A549 (cell line): ENCODE measurements around the gene ROBO1. TPM values are rescaled to one million over a fixed set of nuclear protein-coding genes. Genes with fewer than 3 reads are reported as not detected.

Source experiments
- ATAC-seq, 2 experiments: fragments of 200-7000 bp in 1 of 2; fragments of >200 bp in 1 of 2; cut with Nextera tagmentation in 1 of 2; cut with Tn5 transposase in 1 of 2; 3 replicates each; pipeline versions ENCODE4 v1.8.0 to v1.9.1; 2018 to 2020; ENCODE audit warnings: mild to moderate bottlenecking in 1 of 2, moderate library complexity in 1 of 2
- CTCF ChIA-PET: fragments of 300-600 bp; sonication (Branson Sonifier 250); formaldehyde crosslinking; extraction: SDS; loops from one replicate; lab custom pipeline; 2021; ENCODE audit warnings: antibody characterized with exemption, inconsistent platforms; lab: Yijun Ruan, JAX
- POLR2A ChIA-PET: fragments of 350-600 bp; formaldehyde crosslinking; extraction: SDS; loops from one replicate; lab custom pipeline; 2021; ENCODE audit warnings: antibody characterized with exemption, inconsistent platforms; lab: Yijun Ruan, JAX
- DNase-seq, 2 experiments: peaks; one replicate each; pipeline versions ENCODE4 v3.0.0 to v3.0.0-alpha.2; 2011 to 2016; ENCODE audit warnings: low read depth in 1 of 2, low spot score in 1 of 2
- FAIRE-seq: peaks from 2 replicates; lab custom pipeline; 2011; peaks lifted over from hg19 to GRCh38; lab: Jason Lieb, UNC
- H3K27ac ChIP-seq, 2 experiments: fragments of >200 bp; sonication (Bioruptor Twin); formaldehyde crosslinking; 3 replicates each; pipeline ENCODE4 v1.5.1; 2016 to 2017
- H3K4me1 ChIP-seq: fragments of >200 bp; sonication (Bioruptor Twin); formaldehyde crosslinking; 3 replicates; pipeline ENCODE4 v1.6.1; 2016
- H3K4me2 ChIP-seq: fragments of >200 bp; sonication (Bioruptor Twin); formaldehyde crosslinking; 3 replicates; pipeline ENCODE4 v1.6.1; 2016
- H3K4me3 ChIP-seq: fragments of >200 bp; sonication (Bioruptor Twin); formaldehyde crosslinking; 3 replicates; pipeline ENCODE4 v1.5.1; 2016
- H3K9me3 ChIP-seq: fragments of >200 bp; sonication (Bioruptor Twin); formaldehyde crosslinking; 3 replicates; pipeline ENCODE4 v1.6.1; 2016
- EHF ChIP-seq: fragments of 250-450 bp; sonication (Bioruptor Pico); IDR thresholded peaks from 2 replicates; pipeline ENCODE4 v1.5.0; 2020; ENCODE audit warnings: mild to moderate bottlenecking
- ESRRA ChIP-seq: fragments of 150-350 bp; IDR thresholded peaks from 2 replicates; pipeline ENCODE4 v1.6.1; 2014; ENCODE audit warnings: mild to moderate bottlenecking, low read length, borderline replicate concordance
- FOSB ChIP-seq: fragments of 250-450 bp; sonication (Bioruptor Pico); IDR thresholded peaks from 2 replicates; pipeline ENCODE4 v1.5.0; 2020; ENCODE audit warnings: mild to moderate bottlenecking, moderate library complexity
- HDAC2 ChIP-seq: fragments of 200-600 bp; sonication (generic); IDR thresholded peaks from 2 replicates; pipeline ENCODE4 v1.6.1; 2016
- HOXB5 ChIP-seq: fragments of 250-450 bp; sonication (Bioruptor Pico); IDR thresholded peaks from 2 replicates; pipeline ENCODE4 v1.5.0; 2020; ENCODE audit warnings: mild to moderate bottlenecking, moderate library complexity
- JUNB ChIP-seq: fragments of >200 bp; sonication (Bioruptor Twin); formaldehyde crosslinking; IDR thresholded peaks from 2 replicates; pipeline ENCODE4 v1.6.1; 2016
- KDM5A ChIP-seq: fragments of 200-600 bp; sonication (generic); IDR thresholded peaks from 2 replicates; pipeline ENCODE4 v1.6.1; 2016; ENCODE audit warnings: antibody characterized with exemption, mild to moderate bottlenecking
- MAZ ChIP-seq: fragments of 150-350 bp; IDR thresholded peaks from 2 replicates; pipeline ENCODE4 v1.6.1; 2014; ENCODE audit warnings: antibody characterized with exemption, low read depth, low read length, borderline replicate concordance
- PHF8 ChIP-seq: fragments of 200-600 bp; sonication (generic); IDR thresholded peaks from 2 replicates; pipeline ENCODE4 v1.6.1; 2016; ENCODE audit warnings: low read depth, mild to moderate bottlenecking, antibody characterized with exemption, moderate library complexity, borderline replicate concordance
- POLR2AphosphoS2 ChIP-seq: conservative IDR thresholded peaks from 2 replicates; pipeline ENCODE4 v1.6.1; 2012; ENCODE audit warnings: low read length, improper control_type of control experiment, inconsistent platforms
- RAD21 ChIP-seq, 2 experiments: fragments of >200 bp in 1 of 2; sonication (Bioruptor Twin) in 1 of 2; formaldehyde crosslinking in 1 of 2; IDR thresholded peaks in 1 of 2; conservative IDR thresholded peaks in 1 of 2; 2 replicates in 1 of 2; 3 replicates in 1 of 2; pipeline ENCODE4 v1.6.1; 2012 to 2018; ENCODE audit warnings: inconsistent platforms in 1 of 2
- RARB ChIP-seq: fragments of 250-450 bp; sonication (Bioruptor Pico); IDR thresholded peaks from 2 replicates; pipeline ENCODE4 v1.8.0; 2021; ENCODE audit warnings: mild to moderate bottlenecking, moderate library complexity
- RNF2 ChIP-seq: fragments of 200-600 bp; sonication (generic); IDR thresholded peaks from 2 replicates; pipeline ENCODE4 v1.6.1; 2016; ENCODE audit warnings: low read depth, mild to moderate bottlenecking, antibody characterized with exemption, moderate library complexity, borderline replicate concordance
- TFCP2L1 ChIP-seq: fragments of 250-450 bp; sonication (Bioruptor Pico); IDR thresholded peaks from 2 replicates; pipeline ENCODE4 v1.5.0; 2021; ENCODE audit warnings: mild to moderate bottlenecking
- ZC3H11A ChIP-seq: fragments of 450-650 bp; IDR thresholded peaks from 2 replicates; pipeline ENCODE4 v1.6.1; 2014; ENCODE audit warnings: antibody characterized with exemption, mild to moderate bottlenecking
- ZFP36 ChIP-seq: fragments of 450-650 bp; IDR thresholded peaks from 2 replicates; pipeline ENCODE4 v1.6.1; 2014; ENCODE audit warnings: borderline replicate concordance; ENCODE audit not compliant: partially characterized antibody
- ZNF302 ChIP-seq: fragments of 250-450 bp; sonication (Bioruptor Pico); IDR thresholded peaks from 2 replicates; pipeline ENCODE4 v1.9.0; 2021; ENCODE audit warnings: inconsistent platforms, mild to moderate bottlenecking, moderate library complexity
- ZSCAN20 ChIP-seq: fragments of 250-450 bp; sonication (Bioruptor Pico); IDR thresholded peaks from 2 replicates; pipeline ENCODE4 v1.8.0; 2022; ENCODE audit warnings: mild to moderate bottlenecking, moderate library complexity
- WGBS: methylation state at CpG from one replicate; pipeline ENCODE4 v1.1.6; 2017; ENCODE audit errors: missing lambda C conversion rate; 5-methylcytosine and 5-hydroxymethylcytosine counted together
- polyA plus RNA-seq, 4 experiments: library from polyadenylated mRNA; depleted of rRNA in 3 of 4; stranded (reverse); fragments of >200 nt; fragmentation: RNase III in 1 of 4; extraction: RNeasy Plus Mini Kit Qiagen cat#74134 plus additional on column Dnase treatment in 1 of 4; gene quantifications; 2 replicates in 3 of 4; 3 replicates in 1 of 4; pipeline ENCODE4 v1.2.3, GENCODE V29; 2011 to 2017
- TF ChIP-seq, protein P1 (sequence below): fragments of >200 bp; sonication (Bioruptor Twin); formaldehyde crosslinking; IDR thresholded peaks from 3 replicates; pipeline ENCODE4 v1.6.1; 2016
- TF ChIP-seq, protein P2 (sequence below): fragments of 450-650 bp; IDR thresholded peaks from 2 replicates; pipeline ENCODE4 v1.6.1; 2014; ENCODE audit warnings: antibody characterized with exemption
- TF ChIP-seq, protein P3 (sequence below): fragments of 250-450 bp; sonication (Bioruptor Pico); IDR thresholded peaks from 2 replicates; pipeline ENCODE4 v1.5.0; 2021; ENCODE audit warnings: mild to moderate bottlenecking, moderate library complexity, borderline replicate concordance
- TF ChIP-seq, protein P4 (sequence below): fragments of >200 bp; sonication (Bioruptor Twin); formaldehyde crosslinking; IDR thresholded peaks from 2 replicates; pipeline ENCODE4 v1.6.1; 2016
- TF ChIP-seq, protein P5 (sequence below): fragments of 200-600 bp; sonication (generic); IDR thresholded peaks from 2 replicates; pipeline ENCODE4 v1.6.1; 2016; ENCODE audit warnings: antibody characterized with exemption, mild to moderate bottlenecking, moderate library complexity
- TF ChIP-seq, protein P6 (sequence below): fragments of 250-450 bp; sonication (Bioruptor Pico); IDR thresholded peaks from 2 replicates; pipeline ENCODE4 v1.5.0; 2020; ENCODE audit warnings: low read depth, mild to moderate bottlenecking, moderate library complexity
- TF ChIP-seq, protein P7 (sequence below): fragments of 150-350 bp; IDR thresholded peaks from 2 replicates; pipeline ENCODE4 v1.6.1; 2014; ENCODE audit warnings: low read depth, mild to moderate bottlenecking, low read length
- TF ChIP-seq, protein P8 (sequence below): fragments of >200 bp; sonication (Bioruptor Twin); formaldehyde crosslinking; IDR thresholded peaks from 3 replicates; pipeline ENCODE4 v1.5.1; 2016

ROBO1 gene
- polyA plus RNA-seq, 2 of the 4 experiments (the other 2 are of a cell fraction): 25.3 to 35.6 TPM

DNA sequence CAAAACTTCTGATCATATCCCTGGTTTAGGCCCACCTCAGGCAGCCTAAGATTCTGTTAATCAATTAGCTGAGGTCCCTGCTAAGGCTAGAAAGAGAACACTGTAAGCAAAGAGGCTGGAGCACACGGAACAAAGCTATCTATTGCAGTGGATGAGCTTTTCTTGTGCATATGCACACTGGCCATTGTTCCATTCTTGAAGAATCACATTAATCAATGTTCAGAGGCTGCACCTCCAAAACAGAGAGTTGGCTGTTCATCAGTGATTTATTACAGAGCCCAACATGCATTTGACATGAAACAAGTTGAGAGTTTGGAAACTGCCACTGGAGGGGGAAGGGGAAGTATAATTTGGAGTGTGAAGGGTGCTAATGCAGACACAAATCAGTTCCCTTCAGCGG, 873.0 kb downstream of the ROBO1 start:
- no peak overlapping the region for H3K27ac ChIP-seq
- no peaks in the 10 kb centered on the region for H3K4me1 ChIP-seq
- 77% methylated on average over 2 of the region's 2 CpGs for WGBS
- ChIA-PET POLR2A (no interaction called here), CTCF (no interaction called here)
- TF ChIP-seq ZNF302 (no peak), ZC3H11A (no peak), RNF2 (no peak), MAZ (no peak), ESRRA (no peak), ZSCAN20 (CRISPR knock-in tag) (no peak), POLR2AphosphoS2 (no peak), EHF (CRISPR knock-in tag) (no peak)
- TF ChIP-seq, protein P1, sequence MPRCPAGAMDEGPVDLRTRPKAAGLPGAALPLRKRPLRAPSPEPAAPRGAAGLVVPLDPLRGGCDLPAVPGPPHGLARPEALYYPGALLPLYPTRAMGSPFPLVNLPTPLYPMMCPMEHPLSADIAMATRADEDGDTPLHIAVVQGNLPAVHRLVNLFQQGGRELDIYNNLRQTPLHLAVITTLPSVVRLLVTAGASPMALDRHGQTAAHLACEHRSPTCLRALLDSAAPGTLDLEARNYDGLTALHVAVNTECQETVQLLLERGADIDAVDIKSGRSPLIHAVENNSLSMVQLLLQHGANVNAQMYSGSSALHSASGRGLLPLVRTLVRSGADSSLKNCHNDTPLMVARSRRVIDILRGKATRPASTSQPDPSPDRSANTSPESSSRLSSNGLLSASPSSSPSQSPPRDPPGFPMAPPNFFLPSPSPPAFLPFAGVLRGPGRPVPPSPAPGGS: no peak
- TF ChIP-seq, protein P2, sequence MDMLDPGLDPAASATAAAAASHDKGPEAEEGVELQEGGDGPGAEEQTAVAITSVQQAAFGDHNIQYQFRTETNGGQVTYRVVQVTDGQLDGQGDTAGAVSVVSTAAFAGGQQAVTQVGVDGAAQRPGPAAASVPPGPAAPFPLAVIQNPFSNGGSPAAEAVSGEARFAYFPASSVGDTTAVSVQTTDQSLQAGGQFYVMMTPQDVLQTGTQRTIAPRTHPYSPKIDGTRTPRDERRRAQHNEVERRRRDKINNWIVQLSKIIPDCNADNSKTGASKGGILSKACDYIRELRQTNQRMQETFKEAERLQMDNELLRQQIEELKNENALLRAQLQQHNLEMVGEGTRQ: no peak
- TF ChIP-seq, protein P3, sequence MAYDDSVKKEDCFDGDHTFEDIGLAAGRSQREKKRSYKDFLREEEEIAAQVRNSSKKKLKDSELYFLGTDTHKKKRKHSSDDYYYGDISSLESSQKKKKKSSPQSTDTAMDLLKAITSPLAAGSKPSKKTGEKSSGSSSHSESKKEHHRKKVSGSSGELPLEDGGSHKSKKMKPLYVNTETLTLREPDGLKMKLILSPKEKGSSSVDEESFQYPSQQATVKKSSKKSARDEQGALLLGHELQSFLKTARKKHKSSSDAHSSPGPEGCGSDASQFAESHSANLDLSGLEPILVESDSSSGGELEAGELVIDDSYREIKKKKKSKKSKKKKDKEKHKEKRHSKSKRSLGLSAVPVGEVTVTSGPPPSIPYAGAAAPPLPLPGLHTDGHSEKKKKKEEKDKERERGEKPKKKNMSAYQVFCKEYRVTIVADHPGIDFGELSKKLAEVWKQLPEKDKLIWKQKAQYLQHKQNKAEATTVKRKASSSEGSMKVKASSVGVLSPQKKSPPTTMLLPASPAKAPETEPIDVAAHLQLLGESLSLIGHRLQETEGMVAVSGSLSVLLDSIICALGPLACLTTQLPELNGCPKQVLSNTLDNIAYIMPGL (CRISPR knock-in tag): no peak
- TF ChIP-seq, protein P4, sequence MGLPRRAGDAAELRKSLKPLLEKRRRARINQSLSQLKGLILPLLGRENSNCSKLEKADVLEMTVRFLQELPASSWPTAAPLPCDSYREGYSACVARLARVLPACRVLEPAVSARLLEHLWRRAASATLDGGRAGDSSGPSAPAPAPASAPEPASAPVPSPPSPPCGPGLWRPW: no peak
- TF ChIP-seq, protein P5, sequence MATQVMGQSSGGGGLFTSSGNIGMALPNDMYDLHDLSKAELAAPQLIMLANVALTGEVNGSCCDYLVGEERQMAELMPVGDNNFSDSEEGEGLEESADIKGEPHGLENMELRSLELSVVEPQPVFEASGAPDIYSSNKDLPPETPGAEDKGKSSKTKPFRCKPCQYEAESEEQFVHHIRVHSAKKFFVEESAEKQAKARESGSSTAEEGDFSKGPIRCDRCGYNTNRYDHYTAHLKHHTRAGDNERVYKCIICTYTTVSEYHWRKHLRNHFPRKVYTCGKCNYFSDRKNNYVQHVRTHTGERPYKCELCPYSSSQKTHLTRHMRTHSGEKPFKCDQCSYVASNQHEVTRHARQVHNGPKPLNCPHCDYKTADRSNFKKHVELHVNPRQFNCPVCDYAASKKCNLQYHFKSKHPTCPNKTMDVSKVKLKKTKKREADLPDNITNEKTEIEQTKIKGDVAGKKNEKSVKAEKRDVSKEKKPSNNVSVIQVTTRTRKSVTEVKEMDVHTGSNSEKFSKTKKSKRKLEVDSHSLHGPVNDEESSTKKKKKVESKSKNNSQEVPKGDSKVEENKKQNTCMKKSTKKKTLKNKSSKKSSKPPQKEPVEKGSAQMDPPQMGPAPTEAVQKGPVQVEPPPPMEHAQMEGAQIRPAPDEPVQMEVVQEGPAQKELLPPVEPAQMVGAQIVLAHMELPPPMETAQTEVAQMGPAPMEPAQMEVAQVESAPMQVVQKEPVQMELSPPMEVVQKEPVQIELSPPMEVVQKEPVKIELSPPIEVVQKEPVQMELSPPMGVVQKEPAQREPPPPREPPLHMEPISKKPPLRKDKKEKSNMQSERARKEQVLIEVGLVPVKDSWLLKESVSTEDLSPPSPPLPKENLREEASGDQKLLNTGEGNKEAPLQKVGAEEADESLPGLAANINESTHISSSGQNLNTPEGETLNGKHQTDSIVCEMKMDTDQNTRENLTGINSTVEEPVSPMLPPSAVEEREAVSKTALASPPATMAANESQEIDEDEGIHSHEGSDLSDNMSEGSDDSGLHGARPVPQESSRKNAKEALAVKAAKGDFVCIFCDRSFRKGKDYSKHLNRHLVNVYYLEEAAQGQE: no peak
- TF ChIP-seq, protein P6, sequence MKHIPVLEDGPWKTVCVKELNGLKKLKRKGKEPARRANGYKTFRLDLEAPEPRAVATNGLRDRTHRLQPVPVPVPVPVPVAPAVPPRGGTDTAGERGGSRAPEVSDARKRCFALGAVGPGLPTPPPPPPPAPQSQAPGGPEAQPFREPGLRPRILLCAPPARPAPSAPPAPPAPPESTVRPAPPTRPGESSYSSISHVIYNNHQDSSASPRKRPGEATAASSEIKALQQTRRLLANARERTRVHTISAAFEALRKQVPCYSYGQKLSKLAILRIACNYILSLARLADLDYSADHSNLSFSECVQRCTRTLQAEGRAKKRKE (CRISPR knock-in tag): no peak
- TF ChIP-seq, protein P7, sequence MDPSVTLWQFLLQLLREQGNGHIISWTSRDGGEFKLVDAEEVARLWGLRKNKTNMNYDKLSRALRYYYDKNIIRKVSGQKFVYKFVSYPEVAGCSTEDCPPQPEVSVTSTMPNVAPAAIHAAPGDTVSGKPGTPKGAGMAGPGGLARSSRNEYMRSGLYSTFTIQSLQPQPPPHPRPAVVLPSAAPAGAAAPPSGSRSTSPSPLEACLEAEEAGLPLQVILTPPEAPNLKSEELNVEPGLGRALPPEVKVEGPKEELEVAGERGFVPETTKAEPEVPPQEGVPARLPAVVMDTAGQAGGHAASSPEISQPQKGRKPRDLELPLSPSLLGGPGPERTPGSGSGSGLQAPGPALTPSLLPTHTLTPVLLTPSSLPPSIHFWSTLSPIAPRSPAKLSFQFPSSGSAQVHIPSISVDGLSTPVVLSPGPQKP: no peak
- FAIRE-seq (no peak), ATAC-seq (no peak), DNase-seq (no peak)
- H3K4me3 ChIP-seq: no peak overlapping the region
- no peaks in the 10 kb centered on the region for H3K9me3 ChIP-seq
- H3K4me2 ChIP-seq: no peak overlapping the region

DNA sequence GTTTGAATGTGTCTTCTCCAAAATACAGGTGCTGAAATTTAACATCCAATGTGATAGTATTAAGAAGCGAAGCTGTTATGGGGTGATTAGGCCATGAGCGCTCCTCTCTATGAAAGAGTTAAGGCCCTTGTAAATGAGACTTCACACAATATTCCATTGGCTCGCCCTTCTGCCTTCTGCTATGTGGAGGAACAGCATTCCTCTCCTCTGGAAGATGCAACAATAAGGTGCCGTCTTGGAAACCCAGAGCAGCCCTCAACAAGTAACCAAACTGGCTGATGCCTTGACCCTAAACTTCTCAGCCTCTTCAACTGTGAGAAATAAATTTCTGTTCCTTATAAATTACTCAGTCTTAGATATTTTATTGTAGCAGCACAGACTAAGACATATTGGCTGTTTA, 874.6 kb downstream of the ROBO1 start:
- no peak overlapping the region for H3K4me3 ChIP-seq
- no peak for TF ChIP-seq RAD21 (conservative IDR thresholded peaks at IDR 0.05 in 1 of 2, IDR thresholded peaks at IDR 0.05 in 1 of 2)
- no peak for TF ChIP-seq PHF8
- TF ChIP-seq, protein P8, sequence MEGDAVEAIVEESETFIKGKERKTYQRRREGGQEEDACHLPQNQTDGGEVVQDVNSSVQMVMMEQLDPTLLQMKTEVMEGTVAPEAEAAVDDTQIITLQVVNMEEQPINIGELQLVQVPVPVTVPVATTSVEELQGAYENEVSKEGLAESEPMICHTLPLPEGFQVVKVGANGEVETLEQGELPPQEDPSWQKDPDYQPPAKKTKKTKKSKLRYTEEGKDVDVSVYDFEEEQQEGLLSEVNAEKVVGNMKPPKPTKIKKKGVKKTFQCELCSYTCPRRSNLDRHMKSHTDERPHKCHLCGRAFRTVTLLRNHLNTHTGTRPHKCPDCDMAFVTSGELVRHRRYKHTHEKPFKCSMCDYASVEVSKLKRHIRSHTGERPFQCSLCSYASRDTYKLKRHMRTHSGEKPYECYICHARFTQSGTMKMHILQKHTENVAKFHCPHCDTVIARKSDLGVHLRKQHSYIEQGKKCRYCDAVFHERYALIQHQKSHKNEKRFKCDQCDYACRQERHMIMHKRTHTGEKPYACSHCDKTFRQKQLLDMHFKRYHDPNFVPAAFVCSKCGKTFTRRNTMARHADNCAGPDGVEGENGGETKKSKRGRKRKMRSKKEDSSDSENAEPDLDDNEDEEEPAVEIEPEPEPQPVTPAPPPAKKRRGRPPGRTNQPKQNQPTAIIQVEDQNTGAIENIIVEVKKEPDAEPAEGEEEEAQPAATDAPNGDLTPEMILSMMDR: no peak
- TF ChIP-seq TFCP2L1: no peak
- no peak for TF ChIP-seq FOSB (CRISPR knock-in tag)
- no peak for TF ChIP-seq HOXB5 (CRISPR knock-in tag)
- no peak for TF ChIP-seq ZFP36
- TF ChIP-seq HDAC2: no peak
- no peak for TF ChIP-seq JUNB
- no peak for TF ChIP-seq ZSCAN20 (CRISPR knock-in tag)
- TF ChIP-seq RARB (CRISPR knock-in tag): no peak
- TF ChIP-seq KDM5A: no peak

More for the DNA sequence above, 874.6 kb downstream of the ROBO1 start:
- CTCF ChIA-PET: no interaction called here
- FAIRE-seq (no peak), ATAC-seq (no peak), DNase-seq (no peak)
- Histone ChIP-seq H3K4me2 (no peak overlapping the region), H3K9me3 (no peaks in the 10 kb centered on the region), H3K4me1 (peaks cover 9% of the 10 kb centered on the region), H3K27ac (no peak overlapping the region)
- POLR2A ChIA-PET: no interaction called here
- 71% methylated on average over 4 of the region's 4 CpGs for WGBS
